Measurements from ENCODE around the gene CERS2.

CERS2 gene

GRCh38 chr1:150928286-150928685 is 46.3 kb downstream of the CERS2 start:
- Histone ChIP-seq H3K4me3 (ENCODE audit: low read depth in 1 of 2, low read length in 1 of 2) (no peak overlapping the region), H3K4me1 (ENCODE audit: control insufficient read depth in 1 of 2, insufficient read depth in 1 of 2, low read depth in 1 of 2, low read length in 1 of 2) (peaks cover 19 to 25% of the 10 kb centered on the region in 2 experiments), H3K9me3 (no peaks in the 10 kb centered on the region), H3K27ac (peak overlapping the region; percentile 93), H3K27me3 (no peaks in the 10 kb centered on the region), H3K36me3 (peaks cover 34% of the 10 kb centered on the region)
- no peak for TF ChIP-seq CTCF (IDR thresholded peaks at IDR 0.05)

GRCh38 chr1:150927624-150928023 is 47.0 kb downstream of the CERS2 start:
- H3K4me1 ChIP-seq (ENCODE audit: control insufficient read depth in 1 of 2, insufficient read depth in 1 of 2, low read depth in 1 of 2, low read length in 1 of 2), result peaks cover 19 to 25% of the 10 kb centered on the region in 2 experiments
- H3K36me3 ChIP-seq, result peaks cover 31% of the 10 kb centered on the region
- no peak for TF ChIP-seq CTCF (IDR thresholded peaks at IDR 0.05)
- no peaks in the 10 kb centered on the region for H3K27me3 ChIP-seq
- peak overlapping the region; percentile 93 for H3K27ac ChIP-seq
- H3K9me3 ChIP-seq, result no peaks in the 10 kb centered on the region
- no peak overlapping the region for H3K4me3 ChIP-seq (ENCODE audit: low read depth in 1 of 2, low read length in 1 of 2)

- no peaks in the 10 kb centered on the region for H3K9me3 ChIP-seq
- H3K27me3 ChIP-seq, result no peaks in the 10 kb centered on the region
- peak within 1 kb of the TSS; percentile 79 to 91 for H3K4me3 ChIP-seq (ENCODE audit: low read depth in 1 of 2, low read length in 1 of 2)
- TF ChIP-seq CTCF (IDR thresholded peaks at IDR 0.05), result no peak
- peak within 1 kb of the TSS; percentile 93 for H3K27ac ChIP-seq
- H3K4me1 ChIP-seq (ENCODE audit: control insufficient read depth in 1 of 2, insufficient read depth in 1 of 2, low read depth in 1 of 2, low read length in 1 of 2), result peaks cover 19 to 25% of the 10 kb centered on the region in 2 experiments
- H3K36me3 ChIP-seq, result peaks cover 31% of the 10 kb centered on the region
These were observed 48.4 kb downstream of the CERS2 start, which contains the start of gene SETDB1 for GRCh38 chr1:150926097-150926741. Gene SETDB1, plus strand, starts transcription at chr1:150926363. Its CDS starts 1,352 bp downstream, at chr1:150927715.

- Histone ChIP-seq H3K4me3 (ENCODE audit: low read depth in 1 of 2, low read length in 1 of 2) (peak overlapping the region; percentile 79 to 91), H3K27me3 (no peaks in the 10 kb centered on the region), H3K9me3 (no peaks in the 10 kb centered on the region), H3K27ac (peak overlapping the region; percentile 93), H3K4me1 (ENCODE audit: control insufficient read depth in 1 of 2, insufficient read depth in 1 of 2, low read depth in 1 of 2, low read length in 1 of 2) (peaks cover 19 to 25% of the 10 kb centered on the region in 2 experiments), H3K36me3 (peaks cover 23% of the 10 kb centered on the region)
- TF ChIP-seq CTCF (IDR thresholded peaks at IDR 0.05), result no peak
These were observed 49.6 kb downstream of the CERS2 start for GRCh38 chr1:150925080-150925479.

GRCh38 chr1:150922519-150922975 is 52.1 kb downstream of the CERS2 start:
- TF ChIP-seq CTCF (IDR thresholded peaks at IDR 0.05), result peak; percentile 38
- Histone ChIP-seq H3K9me3 (no peaks in the 10 kb centered on the region), H3K27ac (no peak overlapping the region), H3K36me3 (no peaks in the 10 kb centered on the region), H3K4me3 (ENCODE audit: low read depth in 1 of 2, low read length in 1 of 2) (no peak overlapping the region), H3K4me1 (ENCODE audit: control insufficient read depth in 1 of 2, insufficient read depth in 1 of 2, low read depth in 1 of 2, low read length in 1 of 2) (peaks cover 10 to 17% of the 10 kb centered on the region in 2 experiments), H3K27me3 (no peaks in the 10 kb centered on the region)
